SK-MEL-5 (cell line): ENCODE results near the gene RFLNA. TPM values are rescaled to one million over a fixed set of nuclear protein-coding genes. Genes with fewer than 3 reads are reported as not detected.

Experiments
- DNase-seq: peaks from one replicate; pipeline ENCODE4 v3.0.0-alpha.2; 2016; ENCODE audit warnings: low read depth, low spot score
- in situ Hi-C: cut with HindIII; loops from 2 replicates; pipeline ENCODE4 v1.10.0; 2016; ENCODE audit warnings: low sequenced_read_pairs, high pct_unique_total_duplicates, low pct_unique_long_range_greater_than_20kb
- polyA plus RNA-seq, 2 experiments: library from polyadenylated mRNA; depleted of rRNA; stranded (reverse); fragments of >200 nt; gene quantifications; 2 replicates each; pipeline ENCODE4 v1.2.3, GENCODE V29; 2015
- total RNA-seq: library from RNA; depleted of rRNA; stranded (reverse); fragments of >200 nt; shearing (Covaris generic); gene quantifications from 2 replicates; pipeline ENCODE4 v1.2.3, GENCODE V29; 2014; rRNA removed

Gene RFLNA, protein sequence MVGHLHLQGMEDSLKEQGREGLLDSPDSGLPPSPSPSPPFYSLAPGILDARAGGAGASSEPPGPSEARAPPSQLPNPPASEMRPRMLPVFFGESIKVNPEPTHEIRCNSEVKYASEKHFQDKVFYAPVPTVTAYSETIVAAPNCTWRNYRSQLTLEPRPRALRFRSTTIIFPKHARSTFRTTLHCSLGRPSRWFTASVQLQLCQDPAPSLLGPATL
- total RNA-seq, result not detected in 2 replicates
- not detected in 2 replicates for polyA plus RNA-seq (2015; cell fraction: cytosol; rRNA removed)
- not detected in 2 replicates for polyA plus RNA-seq (2015; cell fraction: nucleus; rRNA removed)

DNA sequence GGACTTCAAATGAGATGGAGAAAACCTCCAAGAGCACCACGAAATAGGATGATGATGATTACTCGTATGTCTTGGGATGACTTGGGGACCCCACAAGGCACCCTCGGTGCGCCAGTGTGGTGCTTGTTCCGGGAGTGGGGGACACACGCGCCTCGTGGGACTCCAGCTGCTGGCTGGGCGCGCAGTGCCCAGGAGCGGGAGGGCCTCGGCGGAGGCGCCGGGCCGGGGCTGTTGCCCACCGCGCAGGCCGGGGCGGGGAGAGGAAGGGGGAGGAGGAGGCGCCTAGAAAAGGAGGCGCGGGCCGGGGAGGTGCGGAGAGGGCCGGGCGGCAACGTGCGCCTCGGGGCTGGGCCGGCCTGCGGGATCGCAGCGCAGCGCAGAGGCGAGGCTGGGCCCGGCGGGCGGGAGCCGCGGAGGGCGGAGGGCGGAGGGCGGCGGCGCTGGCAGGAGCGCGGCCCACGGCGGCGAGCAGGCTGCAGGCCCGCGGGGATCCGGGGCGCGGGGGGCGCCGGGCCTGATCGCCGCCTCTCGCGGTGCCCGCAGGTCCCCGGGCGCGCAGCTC is at the start of gene RFLNA:
Gene RFLNA (plus strand): TSS at position 314 of the 562 bp plus-strand sequence. CDS start 337 bp downstream, outside the sequence.
- no peak for DNase-seq
- in situ Hi-C loops, result no loop called here

DNA sequence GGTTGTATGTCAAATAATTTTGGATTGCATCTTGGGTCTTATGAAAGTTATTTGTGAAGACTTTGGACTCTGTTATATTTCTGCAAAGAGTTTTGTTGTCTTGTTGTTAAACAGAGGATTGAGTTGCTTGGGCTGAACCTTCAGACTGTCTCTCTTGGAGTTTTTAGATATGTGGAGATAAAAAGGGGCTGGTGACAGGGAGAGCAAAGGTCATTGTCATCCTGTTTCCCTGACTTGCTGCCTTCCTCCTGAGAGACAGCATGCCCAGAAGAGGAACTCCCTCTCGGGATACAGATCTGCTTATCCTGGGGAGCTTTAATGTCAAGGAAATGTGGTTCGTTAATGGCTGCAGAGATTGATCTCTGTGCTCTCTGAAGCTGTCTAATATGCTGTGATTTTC is 47.6 kb upstream of the RFLNA start:
- in situ Hi-C loops, result no loop called here

GRCh38 chr12:124248941-124249825 is 45.7 kb upstream of the RFLNA start:
- no peak for DNase-seq
- in situ Hi-C loops, result no loop called here

More for the DNA sequence above, 47.6 kb upstream of the RFLNA start:
- no peak for DNase-seq

GRCh38 chr12:124251186-124251585 is 43.7 kb upstream of the RFLNA start:
- in situ Hi-C loops, result no loop called here
- no peak for DNase-seq

DNA sequence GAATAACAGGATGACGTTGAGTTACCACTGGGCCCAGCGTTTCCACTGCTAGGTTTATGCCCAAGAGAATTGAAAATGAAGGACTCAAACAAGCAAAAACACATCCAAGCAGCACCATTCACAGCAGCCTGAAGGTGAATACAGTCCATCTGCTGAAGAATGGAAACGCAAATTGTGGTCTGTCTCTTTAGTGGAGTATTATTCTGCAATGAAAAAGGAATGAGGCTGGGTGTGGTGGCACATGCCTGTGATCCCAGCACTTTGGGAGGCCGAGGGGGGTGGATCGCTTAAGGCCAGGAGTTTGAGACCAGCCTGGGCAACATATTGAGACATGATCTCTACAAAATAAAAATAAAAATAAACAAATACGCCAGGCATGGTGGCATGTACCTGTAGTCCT is 41.9 kb upstream of the RFLNA start:
- DNase-seq, result no peak
- in situ Hi-C loops, result no loop called here

DNA sequence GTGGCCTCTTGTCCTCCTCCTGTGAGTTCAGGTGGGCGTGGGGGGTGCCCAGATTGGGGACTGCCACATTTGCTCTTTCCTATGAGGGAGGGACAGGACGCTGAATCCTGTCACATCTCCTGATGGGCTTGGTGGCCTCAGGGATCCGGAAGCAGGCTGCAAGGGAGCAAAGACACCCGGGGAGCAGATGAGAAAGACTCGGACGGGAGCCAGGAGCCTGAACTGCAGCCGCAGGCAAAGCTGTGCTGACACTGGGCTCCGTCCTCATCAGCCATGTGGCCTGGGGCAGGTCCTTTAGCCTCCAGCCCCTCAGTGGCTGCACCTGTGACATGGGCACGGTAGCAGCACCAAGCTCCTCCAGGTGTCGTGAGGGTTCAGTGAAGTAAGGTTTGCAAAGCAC is 40.8 kb upstream of the RFLNA start:
- in situ Hi-C loops, result no loop called here
- no peak for DNase-seq

- peak; percentile 28 for DNase-seq
- in situ Hi-C loops, result no loop called here
Observed at GRCh38 chr12:124259154-124260066, 35.5 kb upstream of the RFLNA start.

GRCh38 chr12:124261885-124262284 is 33.0 kb upstream of the RFLNA start:
- in situ Hi-C loops, result no loop called here
- no peak for DNase-seq

GRCh38 chr12:124264089-124264795 is 30.7 kb upstream of the RFLNA start:
- in situ Hi-C loops, result no loop called here

GRCh38 chr12:124264879-124265278 is 30.0 kb upstream of the RFLNA start:
- in situ Hi-C loops, result no loop called here
- DNase-seq, result no peak

More at GRCh38 chr12:124264089-124264795, 30.7 kb upstream of the RFLNA start:
- no peak for DNase-seq

DNA sequence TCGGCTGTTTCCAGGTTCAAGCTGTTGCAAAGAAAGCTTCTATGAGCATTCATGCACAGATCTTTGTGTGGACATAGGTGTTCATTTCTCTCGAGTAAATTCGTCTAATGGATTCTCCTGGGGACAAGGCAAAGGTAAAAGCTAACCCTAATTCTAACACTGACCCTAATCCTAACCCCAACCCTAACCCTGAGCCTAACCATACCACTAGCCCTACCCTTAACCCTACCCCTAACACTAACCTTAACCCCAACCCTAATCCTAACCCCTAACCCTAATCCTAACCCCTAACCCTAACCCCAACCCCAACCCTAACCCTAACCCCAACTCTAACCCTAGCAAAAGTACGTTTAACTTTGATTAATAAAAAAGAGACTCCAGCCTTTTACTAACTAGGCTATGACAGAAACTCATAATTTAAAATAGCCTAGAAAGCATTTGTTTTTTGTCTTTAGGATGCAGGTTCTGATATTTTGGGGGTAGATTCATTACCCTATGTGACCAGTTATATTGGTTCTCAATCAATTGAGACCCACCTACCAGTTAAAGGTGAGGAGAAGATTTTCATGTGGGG is 27.6 kb upstream of the RFLNA start:
- in situ Hi-C loops, result no loop called here
- DNase-seq, result no peak

DNA sequence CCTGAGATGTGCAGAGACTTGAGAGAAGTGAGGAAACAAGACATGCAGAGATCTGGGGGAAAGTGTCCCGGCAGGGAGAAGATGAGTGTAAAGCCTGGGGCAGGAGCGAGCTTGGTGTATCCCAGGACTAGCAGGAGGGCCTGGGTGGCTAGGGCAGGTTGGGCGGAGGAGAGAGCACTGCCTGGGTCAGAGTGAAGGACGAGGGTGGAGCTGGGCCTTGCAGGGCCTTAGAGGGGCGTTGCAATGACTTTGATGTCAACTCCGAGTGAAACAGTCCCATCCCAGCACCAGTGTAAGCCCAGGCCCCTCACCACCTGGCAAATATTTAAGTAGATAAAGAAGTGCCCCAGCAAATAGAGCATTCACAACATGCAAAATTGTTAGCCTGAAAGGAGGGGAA is 24.2 kb upstream of the RFLNA start:
- no peak for DNase-seq
- in situ Hi-C loops, result no loop called here

GRCh38 chr12:124273630-124274029 is 21.3 kb upstream of the RFLNA start:
- peak; percentile 68 for DNase-seq
- in situ Hi-C loops, result no loop called here

- in situ Hi-C loops, result no loop called here
- DNase-seq, result no peak
Observed at GRCh38 chr12:124276337-124276736, 18.6 kb upstream of the RFLNA start.

- in situ Hi-C loops, result no loop called here
- DNase-seq, result no peak
Observed at GRCh38 chr12:124277394-124278241, 17.3 kb upstream of the RFLNA start.
